ENCODE data around the gene ZFP90.
"Not testable (repeated sequence)": the region's sequence is repeated elsewhere in the genome, so short reads cannot be mapped to it uniquely, and the experiment has no call there.

The ZFP90 gene

GRCh38 chr16:68538880-68539701 lies at the start of gene ZFP90:
Gene ZFP90, plus strand, starts transcription at chr16:68539291. Its CDS starts 502 bp downstream, at chr16:68539793.
- in situ Hi-C loops (cut with HindIII; ENCODE audit: low sequenced_read_pairs) = no loop called here

- in situ Hi-C loops (cut with HindIII; ENCODE audit: low sequenced_read_pairs) = no loop called here
These were observed 48.7 kb upstream of the ZFP90 start for GRCh38 chr16:68490358-68490757.

- in situ Hi-C loops (cut with HindIII; ENCODE audit: low sequenced_read_pairs) = no loop called here
These were observed 48.1 kb upstream of the ZFP90 start for GRCh38 chr16:68490829-68491575.

- in situ Hi-C loops (cut with HindIII; ENCODE audit: low sequenced_read_pairs) = no loop called here
These were observed 47.5 kb upstream of the ZFP90 start for GRCh38 chr16:68491576-68491950.

- in situ Hi-C loops (cut with HindIII; ENCODE audit: low sequenced_read_pairs) = no loop called here
These were observed 46.9 kb upstream of the ZFP90 start for GRCh38 chr16:68492151-68492542.

- in situ Hi-C loops (cut with HindIII; ENCODE audit: low sequenced_read_pairs) = no loop called here
These were observed 46.3 kb upstream of the ZFP90 start for GRCh38 chr16:68492543-68493411.

GRCh38 chr16:68493412-68494070 lies 45.5 kb upstream of the ZFP90 start:
- in situ Hi-C loops (cut with HindIII; ENCODE audit: low sequenced_read_pairs) = no loop called here

- in situ Hi-C loops (cut with HindIII; ENCODE audit: low sequenced_read_pairs) = not testable (repeated sequence)
These were observed 44.8 kb upstream of the ZFP90 start for GRCh38 chr16:68494261-68494660.

GRCh38 chr16:68496689-68497088 lies 42.4 kb upstream of the ZFP90 start:
- in situ Hi-C loops (cut with HindIII; ENCODE audit: low sequenced_read_pairs) = no loop called here

- in situ Hi-C loops (cut with HindIII; ENCODE audit: low sequenced_read_pairs) = no loop called here
These were observed 40.1 kb upstream of the ZFP90 start for GRCh38 chr16:68499006-68499405.

GRCh38 chr16:68503334-68503733 lies 35.8 kb upstream of the ZFP90 start:
- in situ Hi-C loops (cut with HindIII; ENCODE audit: low sequenced_read_pairs) = no loop called here

GRCh38 chr16:68504066-68504465 lies 35.0 kb upstream of the ZFP90 start:
- in situ Hi-C loops (cut with HindIII; ENCODE audit: low sequenced_read_pairs) = no loop called here

- in situ Hi-C loops (cut with HindIII; ENCODE audit: low sequenced_read_pairs) = no loop called here
These were observed 32.6 kb upstream of the ZFP90 start for GRCh38 chr16:68506331-68507053.

- in situ Hi-C loops (cut with HindIII; ENCODE audit: low sequenced_read_pairs) = no loop called here
These were observed 31.1 kb upstream of the ZFP90 start for GRCh38 chr16:68508013-68508412.

GRCh38 chr16:68508641-68509240 lies 30.4 kb upstream of the ZFP90 start:
- in situ Hi-C loops (cut with HindIII; ENCODE audit: low sequenced_read_pairs) = no loop called here

GRCh38 chr16:68509381-68509780 lies 29.7 kb upstream of the ZFP90 start:
- in situ Hi-C loops (cut with HindIII; ENCODE audit: low sequenced_read_pairs) = no loop called here

GRCh38 chr16:68510775-68511174 lies 28.3 kb upstream of the ZFP90 start:
- in situ Hi-C loops (cut with HindIII; ENCODE audit: low sequenced_read_pairs) = loop anchor here (5.0 kb wide), 1 partner anchor 88 kb away; no protein-coding TSS in a partner anchor

- in situ Hi-C loops (cut with HindIII; ENCODE audit: low sequenced_read_pairs) = loop anchor here (5.0 kb wide), 1 partner anchor 90 kb away; no protein-coding TSS in a partner anchor
These were observed 26.9 kb upstream of the ZFP90 start for GRCh38 chr16:68512183-68512582.

- in situ Hi-C loops (cut with HindIII; ENCODE audit: low sequenced_read_pairs) = loop anchor here (5.0 kb wide), 1 partner anchor 90 kb away; no protein-coding TSS in a partner anchor
These were observed 26.3 kb upstream of the ZFP90 start for GRCh38 chr16:68512742-68513141.
